AG08395 (cell line): ENCODE results near the gene METTL2A.
"Not testable (repeated sequence)": the region's sequence is repeated elsewhere in the genome, so short reads cannot be mapped to it uniquely, and the experiment has no call there.

Experiments used
- DNase-seq: peaks from one replicate; pipeline ENCODE4 v3.0.0; 2012; ENCODE audit warnings: mixed read lengths, low spot score

Gene METTL2A

GRCh38 chr17:62471380-62471880 is 47.7 kb downstream of the METTL2A start:
- not testable (repeated sequence) for DNase-seq

DNA sequence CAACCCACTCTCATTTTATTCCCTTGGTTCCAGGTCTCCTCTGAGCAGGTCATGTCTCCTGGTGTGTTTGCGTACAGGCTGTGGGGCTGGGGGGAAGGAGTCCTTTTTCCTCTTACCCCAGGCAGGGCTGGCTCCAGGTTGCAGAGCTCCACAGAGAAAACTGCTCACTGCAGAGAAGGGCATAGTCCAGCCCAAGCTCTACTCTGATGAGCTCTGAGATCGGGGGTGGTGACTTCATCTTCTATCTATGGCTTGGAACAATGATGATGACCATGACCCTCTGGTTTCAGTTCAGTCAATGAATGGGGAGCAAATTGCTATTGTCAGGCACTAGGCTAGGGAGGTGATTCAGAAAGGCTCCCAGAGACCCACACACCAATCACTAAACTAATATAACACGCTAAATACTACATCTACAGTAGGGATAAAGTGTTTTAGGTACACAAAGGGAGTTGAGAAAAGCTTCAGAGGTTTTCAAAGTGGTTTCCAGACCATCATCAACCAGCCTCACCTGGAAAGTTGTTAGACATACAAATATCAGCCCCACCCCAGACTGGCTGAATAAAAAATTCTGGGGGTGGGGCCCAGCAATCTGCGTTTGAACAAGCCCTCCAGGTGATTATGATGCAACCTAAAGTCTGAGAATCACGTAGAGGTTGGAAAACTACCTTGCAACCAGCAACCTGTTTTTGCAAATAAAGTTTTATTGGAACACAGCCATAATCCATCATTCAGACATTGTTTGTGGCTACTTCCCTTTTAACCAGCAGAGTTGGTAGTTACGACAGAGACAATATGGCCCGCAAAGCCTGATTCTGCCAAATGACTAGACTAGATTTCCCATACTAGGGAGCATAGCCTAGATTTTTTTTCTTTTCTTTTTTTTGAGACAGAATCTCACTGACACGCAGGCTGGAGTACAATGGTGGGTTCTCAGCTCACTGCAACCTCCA is 49.6 kb downstream of the METTL2A start:
- not testable (repeated sequence) for DNase-seq

- DNase-seq, result not testable (repeated sequence)
These were observed 53.4 kb downstream of the METTL2A start for GRCh38 chr17:62477111-62477510.

GRCh38 chr17:62477718-62478408 is 54.2 kb downstream of the METTL2A start:
- peak; percentile 19 for DNase-seq

DNA sequence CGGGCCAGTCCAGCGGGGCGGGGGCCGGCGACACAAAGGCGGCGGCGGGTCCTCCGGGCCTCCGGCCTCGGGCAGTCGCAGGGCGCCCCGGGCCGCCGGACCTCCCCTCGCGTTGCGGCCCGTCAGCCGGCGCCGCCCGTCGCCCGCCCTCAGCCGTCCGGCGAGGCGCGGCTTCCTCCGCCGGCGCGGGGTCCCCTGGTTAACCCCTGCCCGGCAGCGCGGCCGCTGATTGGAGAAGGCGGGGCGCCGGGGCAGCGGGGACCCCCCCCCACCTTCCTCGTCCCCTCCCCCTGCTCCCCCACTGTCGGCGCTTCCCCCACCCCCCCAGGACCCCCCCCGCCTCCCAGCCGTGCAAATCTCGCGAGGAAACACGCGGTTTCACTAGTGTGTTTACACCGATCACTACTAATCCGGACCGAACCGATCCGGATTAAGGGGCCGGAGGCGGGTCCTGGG is 54.8 kb downstream of the METTL2A start, which contains the start of gene TLK2:
TSS of gene TLK2 (plus strand) at position 402 of the 456 bp plus-strand sequence. CDS start 2,301 bp downstream, outside the sequence.
- DNase-seq, result peak; percentile 83

- not testable (repeated sequence) for DNase-seq
These were observed 55.4 kb downstream of the METTL2A start for GRCh38 chr17:62478880-62479638.

DNA sequence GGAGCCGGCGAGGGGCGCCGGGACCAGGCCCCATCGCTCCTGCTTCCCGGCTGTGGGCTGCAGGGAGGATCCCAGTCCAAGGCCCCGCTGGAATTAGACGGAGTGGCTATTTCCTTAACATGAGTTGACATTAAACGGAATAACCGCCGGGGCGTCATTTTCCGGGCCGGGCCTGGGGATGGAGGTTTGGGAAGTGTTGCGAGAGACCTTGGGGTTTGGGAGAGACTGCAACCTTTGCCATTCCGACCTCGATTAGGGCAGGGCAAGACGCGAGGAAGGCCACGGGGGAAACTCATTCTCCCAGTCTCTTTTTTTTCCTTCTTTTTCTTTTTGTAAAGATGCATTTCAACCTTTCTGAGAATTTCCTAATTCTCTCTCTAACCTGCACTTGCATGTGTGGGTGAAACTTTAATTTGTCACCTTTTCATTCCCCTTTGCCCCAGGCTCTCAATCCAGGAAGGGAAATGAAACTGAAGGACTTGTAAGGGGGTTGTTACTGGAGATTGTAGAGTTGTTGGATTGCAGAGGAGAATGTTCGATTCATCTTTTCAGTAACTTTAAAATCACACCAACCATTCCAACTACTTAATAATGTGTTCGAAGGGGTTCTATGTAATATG is 56.1 kb downstream of the METTL2A start:
- DNase-seq, result not testable (repeated sequence)

GRCh38 chr17:62482553-62482952 is 58.9 kb downstream of the METTL2A start:
- DNase-seq, result not testable (repeated sequence)

- not testable (repeated sequence) for DNase-seq
These were observed 67.3 kb downstream of the METTL2A start for GRCh38 chr17:62490990-62491389.

- DNase-seq, result not testable (repeated sequence)
These were observed 69.5 kb downstream of the METTL2A start for GRCh38 chr17:62493049-62493655.

GRCh38 chr17:62494073-62494472 is 70.4 kb downstream of the METTL2A start:
- not testable (repeated sequence) for DNase-seq

GRCh38 chr17:62496344-62496743 is 72.6 kb downstream of the METTL2A start:
- DNase-seq, result not testable (repeated sequence)

GRCh38 chr17:62498796-62499195 is 75.1 kb downstream of the METTL2A start:
- not testable (repeated sequence) for DNase-seq
